Activated CD4-positive, alpha-beta T cell treated with anti-CD3 and anti-CD28 coated beads for 24 hours (primary cell): ENCODE data around the gene PPFIBP2.

ENCODE experiments used
- DNase-seq, 2 donors: peaks; one replicate each; pipeline ENCODE4 v3.0.0-alpha.2; 2020; ENCODE audit warnings: low read depth in 2 of 2

PPFIBP2 gene

GRCh38 chr11:7577291-7578190 is 63.7 kb downstream of the PPFIBP2 start:
- DNase-seq, result no peak

- DNase-seq, result no peak
These were observed 64.6 kb downstream of the PPFIBP2 start for GRCh38 chr11:7578276-7578955.

DNA sequence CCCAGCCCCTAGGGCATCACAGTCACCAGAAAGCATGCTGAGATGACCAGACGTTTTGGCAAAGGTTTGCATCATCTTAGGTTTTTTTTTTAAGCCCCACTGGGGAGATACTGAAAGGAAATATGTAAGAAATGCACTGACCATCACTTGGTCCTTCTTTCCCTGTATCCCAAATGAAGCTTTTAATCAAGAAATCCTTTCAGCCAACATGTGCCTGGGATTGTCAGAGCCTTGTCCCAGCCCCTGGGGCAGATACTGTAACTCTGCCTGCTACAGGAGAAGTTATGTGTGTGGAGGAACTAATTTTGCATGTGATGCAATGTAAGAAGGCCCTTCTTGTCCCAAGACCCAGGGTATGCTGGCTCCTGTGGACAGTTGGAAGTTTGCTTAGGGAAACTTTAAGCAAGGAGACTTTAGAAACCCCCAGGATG is 65.6 kb downstream of the PPFIBP2 start:
- DNase-seq, result no peak

DNA sequence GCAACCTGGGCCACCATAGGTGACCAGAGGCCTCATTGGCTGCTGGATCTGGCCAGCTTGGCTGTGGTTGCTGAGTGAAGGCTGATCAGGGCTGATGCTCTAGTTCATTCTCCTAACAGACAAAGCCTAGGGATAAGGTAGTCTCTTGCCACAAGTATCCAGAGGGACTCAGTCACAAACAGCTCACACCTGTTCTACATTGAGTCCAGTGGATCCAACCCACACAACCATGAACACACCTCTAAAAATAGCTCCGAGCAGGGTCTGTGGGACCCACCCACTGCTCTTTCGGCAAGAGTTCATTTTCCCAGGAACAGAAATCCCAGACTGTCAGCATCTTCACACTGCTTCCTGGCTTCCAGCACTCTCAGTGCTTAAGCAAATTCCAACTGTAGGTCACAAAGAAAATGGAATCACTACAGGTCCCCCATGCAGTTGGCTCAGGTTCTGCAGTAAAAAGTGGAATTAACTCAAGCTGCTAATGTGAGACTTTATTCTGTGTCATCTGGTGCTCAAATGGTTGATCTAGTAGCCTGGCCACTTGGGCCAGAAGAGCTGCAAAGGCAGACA is 67.3 kb downstream of the PPFIBP2 start:
- DNase-seq, result no peak

DNA sequence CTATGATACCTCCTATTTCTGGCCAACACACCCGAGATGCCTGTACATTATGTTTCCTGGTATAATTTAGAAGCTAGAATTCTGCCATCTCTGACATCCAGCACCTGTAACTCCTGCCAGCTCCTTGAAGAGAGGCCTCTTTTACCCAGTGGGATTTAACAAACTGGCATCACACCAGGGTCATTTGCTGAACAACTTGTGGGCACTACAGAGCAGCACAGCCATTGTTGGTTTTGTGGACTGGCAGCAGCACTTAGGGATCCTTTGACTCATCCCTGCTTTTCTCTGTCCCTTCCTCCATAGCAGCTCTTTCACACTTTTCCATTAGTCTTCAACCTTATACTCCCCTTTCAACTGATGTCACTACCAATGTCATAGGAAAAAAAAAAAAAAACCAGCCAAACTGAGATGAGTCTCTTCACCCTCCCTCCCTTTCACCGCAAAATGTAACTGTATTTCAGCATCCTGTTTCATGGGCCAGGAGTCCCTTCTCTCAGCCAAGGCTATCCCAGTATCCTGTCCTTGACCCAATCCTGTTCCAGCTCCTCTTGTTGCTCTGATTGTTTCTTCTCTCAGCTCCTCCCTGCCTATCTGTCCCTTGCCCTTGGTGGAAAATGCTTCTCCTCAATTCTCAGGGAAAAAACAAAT is 68.7 kb downstream of the PPFIBP2 start:
- DNase-seq, result no peak

DNA sequence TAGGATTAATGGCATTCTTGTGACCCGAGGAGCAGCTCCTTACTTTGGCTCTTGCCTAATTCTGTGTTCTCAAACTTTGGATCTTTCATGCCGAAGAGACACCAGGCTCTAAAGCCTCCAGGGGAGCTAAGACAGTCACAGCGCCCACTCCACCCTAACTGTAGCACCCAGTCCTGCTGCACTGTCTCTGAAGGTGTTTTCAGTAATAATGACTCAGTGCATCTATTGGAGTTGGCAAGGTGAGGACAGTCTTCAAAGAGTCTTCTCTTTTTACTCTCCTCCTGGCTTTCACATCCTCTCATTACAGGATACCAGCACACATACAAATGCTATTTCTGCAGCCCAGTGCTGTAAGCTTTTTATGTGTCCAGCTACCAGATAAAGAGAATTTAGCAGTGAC is 69.4 kb downstream of the PPFIBP2 start:
- DNase-seq, result no peak

DNA sequence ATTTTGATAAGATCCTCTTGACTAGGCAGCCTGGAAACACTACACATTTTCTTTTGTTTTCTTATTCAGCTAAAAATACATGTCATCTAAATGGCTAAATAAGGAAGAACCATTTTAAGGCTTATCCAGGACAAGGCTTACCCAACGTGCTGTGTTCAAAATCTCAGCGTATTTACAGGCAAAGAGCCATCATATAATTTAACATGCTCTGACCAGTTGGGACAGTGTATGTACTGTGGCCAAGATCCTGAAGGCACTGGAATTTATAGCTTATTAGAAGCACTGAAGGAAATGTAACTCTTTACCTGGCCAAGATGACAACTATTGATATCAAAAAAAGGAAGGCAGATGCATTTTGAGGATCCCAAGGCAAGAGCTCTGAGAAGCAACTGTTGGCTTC is 71.1 kb downstream of the PPFIBP2 start:
- DNase-seq, result no peak

GRCh38 chr11:7585816-7586215 is 72.0 kb downstream of the PPFIBP2 start:
- DNase-seq, result no peak

DNA sequence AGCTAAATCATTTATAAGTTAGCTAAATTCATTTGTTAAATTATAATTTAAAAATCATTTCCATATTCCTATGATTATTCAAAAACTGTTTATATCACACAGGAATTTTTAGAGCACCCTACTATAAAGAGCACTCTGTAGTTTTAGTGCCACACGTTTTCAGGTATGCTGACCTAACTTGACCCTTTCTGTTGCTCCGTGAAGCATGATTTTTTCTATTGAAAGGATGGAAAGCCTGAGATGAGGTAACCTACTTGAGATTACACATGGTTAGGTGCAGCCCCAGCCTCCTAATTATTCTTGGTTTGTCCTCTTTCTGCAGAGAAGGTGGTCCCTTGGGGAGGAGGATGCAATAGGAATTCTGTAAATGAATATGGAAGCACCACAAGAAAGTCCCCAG is 72.6 kb downstream of the PPFIBP2 start:
- no peak for DNase-seq

GRCh38 chr11:7587712-7588111 is 73.9 kb downstream of the PPFIBP2 start:
- DNase-seq, result no peak

DNA sequence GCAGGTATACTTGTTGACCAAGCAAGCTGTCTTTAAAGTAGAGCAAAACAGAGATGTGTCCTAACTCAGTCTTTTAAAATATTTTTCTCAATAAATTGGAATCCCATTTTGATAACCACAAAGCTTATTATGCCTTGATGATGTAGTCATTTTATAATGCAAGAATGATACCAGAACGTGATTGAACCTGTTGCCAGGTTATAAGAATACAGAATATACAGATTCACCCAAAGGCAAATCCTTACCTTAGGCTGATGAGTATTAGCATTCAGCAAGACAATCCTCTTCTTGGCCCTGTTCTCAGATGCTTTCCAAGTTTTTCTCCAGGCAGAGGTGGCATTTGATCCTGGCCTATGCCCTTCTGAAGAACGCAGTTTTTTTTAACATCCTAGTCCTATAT is 76.1 kb downstream of the PPFIBP2 start:
- no peak for DNase-seq

GRCh38 chr11:7590529-7590928 is 76.7 kb downstream of the PPFIBP2 start:
- no peak for DNase-seq

DNA sequence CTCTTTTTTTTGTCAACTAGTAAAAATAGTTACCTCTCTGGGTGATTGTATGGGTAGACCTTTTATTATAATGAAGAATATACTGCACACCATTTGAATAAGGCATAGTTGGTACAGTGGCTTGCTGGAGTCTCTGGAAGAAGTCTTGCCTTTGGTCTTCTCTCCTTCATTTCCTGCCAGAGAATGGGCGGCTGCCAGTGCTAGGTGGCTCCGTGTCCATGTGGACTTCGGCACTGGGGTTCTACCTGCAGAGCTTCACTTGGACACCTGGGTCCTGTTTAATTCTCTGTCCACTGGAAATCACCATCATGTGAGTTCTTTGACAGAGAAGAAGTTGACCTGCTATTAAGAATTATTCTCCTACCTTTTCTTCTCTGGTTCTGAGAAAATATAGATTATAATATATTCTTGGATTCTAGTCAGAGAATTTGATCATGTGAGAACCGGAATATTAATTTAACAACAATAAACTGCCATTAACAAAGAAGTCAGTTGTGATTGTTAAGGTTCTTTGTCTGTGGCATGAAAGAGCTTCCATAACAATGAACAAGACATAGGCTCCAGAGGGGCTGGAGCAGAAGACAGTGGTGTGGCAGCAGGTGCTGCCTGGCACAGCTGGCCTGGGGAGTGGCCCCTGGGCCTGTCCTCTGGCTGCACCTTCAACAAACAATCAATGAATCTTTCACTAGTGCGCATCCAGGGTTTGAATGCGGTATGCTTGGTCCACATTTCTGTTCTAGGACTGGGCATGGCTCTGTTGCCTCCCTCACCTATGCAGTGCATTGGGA is 77.5 kb downstream of the PPFIBP2 start:
- no peak for DNase-seq

DNA sequence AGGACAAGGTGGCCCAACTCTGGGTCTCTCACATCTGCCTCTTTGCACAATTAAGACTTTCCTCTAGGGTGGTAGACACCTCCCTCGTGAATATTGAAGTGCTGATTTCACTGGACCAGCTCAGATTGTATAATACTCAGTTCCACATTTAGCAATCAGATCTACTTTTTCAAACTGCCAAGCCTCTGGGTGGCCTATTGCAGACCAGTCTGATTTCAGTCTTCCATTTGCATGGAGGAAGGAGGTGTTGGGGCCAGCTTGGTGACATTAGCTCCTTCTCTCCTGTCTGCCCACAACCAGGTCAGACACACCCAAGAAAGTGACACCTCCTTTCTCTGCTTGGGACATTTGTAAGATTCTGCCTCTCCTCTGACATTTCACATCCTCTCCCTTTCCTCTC is 78.2 kb downstream of the PPFIBP2 start:
- no peak for DNase-seq

- no peak for DNase-seq
These were observed 78.9 kb downstream of the PPFIBP2 start for GRCh38 chr11:7592711-7593110.

DNA sequence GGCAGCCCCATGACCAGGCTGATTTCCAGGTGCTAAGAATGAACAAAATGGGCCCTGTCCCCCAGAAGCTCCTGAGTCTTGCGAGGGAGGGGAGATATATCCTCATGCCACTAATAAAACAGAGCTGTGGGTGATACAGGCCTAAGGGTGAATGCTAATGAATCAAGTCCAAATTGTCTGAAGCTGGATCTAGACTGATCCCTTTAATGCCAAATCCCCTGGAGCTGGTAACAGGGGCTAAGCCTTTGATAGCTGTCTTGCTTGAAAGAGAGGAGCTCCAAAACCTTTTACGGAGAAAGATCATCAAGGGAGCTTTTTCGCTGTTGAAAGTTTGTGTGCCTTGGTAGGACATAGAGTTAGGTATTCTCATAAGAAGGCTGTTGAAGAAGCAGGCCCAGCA is 79.7 kb downstream of the PPFIBP2 start:
- DNase-seq, result no peak

GRCh38 chr11:7595016-7595866 is 81.4 kb downstream of the PPFIBP2 start:
- DNase-seq, result no peak

DNA sequence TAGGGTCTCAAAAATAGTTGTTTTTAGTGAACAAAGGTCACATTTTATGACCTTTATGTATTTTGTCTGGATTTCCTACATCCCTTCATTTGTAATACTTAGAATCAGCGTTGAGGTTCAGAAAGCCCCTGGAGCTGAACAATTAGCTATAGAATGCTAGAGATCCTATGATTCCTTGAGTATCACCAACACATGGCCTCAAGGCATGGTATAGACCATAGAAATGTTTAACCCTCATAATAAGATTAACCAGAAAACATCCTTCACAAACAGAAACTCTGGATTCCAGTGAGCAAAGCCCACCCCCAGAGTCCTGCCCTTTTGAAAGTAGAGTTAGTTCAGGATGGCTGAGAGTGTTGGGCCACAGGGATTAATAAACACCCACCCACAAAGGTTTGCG is 82.2 kb downstream of the PPFIBP2 start:
- no peak for DNase-seq

DNA sequence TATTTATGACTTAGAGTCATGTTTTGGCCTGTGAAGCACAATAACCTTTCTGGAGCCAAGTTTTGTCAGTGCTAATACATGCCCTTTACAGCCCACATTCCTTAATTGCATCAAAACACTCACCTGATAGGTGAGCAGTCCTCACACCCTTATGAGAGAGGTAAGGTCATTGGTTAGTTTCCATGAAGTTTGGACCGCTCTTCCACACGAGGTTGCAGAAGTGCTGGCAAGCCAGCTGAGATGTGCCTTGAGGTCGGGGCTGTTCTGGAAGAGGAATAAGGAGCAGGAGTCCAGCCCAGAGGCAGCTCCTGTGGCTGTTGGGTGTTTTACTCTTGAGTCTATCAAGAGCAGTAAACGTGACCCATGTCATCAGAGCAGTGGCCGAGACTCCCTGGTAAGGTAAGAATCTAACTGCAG is 83.2 kb downstream of the PPFIBP2 start:
- no peak for DNase-seq

- no peak for DNase-seq
These were observed 83.8 kb downstream of the PPFIBP2 start for GRCh38 chr11:7597620-7598019.

GRCh38 chr11:7599209-7599608 is 85.4 kb downstream of the PPFIBP2 start:
- no peak for DNase-seq
